Measurements from ENCODE around the gene VCPKMT.

DNA sequence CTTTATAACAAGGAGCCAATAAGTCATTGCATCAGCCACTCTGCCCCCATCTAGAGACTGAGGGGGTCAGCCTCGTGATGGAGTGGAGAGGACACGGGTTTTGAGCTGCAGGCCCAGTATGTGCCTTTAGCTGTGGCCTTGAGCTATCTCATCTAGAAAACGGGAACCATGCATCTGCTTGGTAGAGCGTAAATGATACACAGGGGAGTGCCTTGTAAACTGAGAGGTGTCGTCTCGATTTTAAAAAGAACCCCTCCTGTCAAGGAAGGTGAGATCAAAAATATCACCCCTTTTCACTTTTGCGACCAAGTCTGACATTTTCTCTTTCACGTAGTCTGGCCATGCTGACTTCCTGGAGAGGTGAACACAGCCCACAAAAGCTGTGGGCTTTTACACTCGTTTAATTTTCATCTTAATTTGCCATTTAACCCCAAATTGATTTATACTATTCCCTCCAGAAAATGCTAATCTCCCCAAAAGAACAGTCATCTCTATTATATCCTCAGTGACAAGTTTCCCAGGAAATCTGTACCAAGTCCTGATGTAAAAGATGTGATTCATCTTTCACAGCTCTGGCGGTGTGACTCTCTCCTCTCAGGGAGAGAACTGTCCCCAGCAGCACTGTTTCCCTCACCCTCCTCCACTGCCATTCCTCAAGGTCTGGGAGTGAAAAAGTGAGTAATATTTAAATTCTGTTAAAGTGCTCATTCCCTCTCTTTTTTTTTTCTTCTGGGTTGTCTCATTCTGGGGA lies 30.6 kb downstream of the VCPKMT start:
- TF ChIP-seq, protein P1, sequence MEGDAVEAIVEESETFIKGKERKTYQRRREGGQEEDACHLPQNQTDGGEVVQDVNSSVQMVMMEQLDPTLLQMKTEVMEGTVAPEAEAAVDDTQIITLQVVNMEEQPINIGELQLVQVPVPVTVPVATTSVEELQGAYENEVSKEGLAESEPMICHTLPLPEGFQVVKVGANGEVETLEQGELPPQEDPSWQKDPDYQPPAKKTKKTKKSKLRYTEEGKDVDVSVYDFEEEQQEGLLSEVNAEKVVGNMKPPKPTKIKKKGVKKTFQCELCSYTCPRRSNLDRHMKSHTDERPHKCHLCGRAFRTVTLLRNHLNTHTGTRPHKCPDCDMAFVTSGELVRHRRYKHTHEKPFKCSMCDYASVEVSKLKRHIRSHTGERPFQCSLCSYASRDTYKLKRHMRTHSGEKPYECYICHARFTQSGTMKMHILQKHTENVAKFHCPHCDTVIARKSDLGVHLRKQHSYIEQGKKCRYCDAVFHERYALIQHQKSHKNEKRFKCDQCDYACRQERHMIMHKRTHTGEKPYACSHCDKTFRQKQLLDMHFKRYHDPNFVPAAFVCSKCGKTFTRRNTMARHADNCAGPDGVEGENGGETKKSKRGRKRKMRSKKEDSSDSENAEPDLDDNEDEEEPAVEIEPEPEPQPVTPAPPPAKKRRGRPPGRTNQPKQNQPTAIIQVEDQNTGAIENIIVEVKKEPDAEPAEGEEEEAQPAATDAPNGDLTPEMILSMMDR (IDR thresholded peaks at IDR 0.05; ENCODE audit: poor library complexity, severe bottlenecking) = no peak
- TF ChIP-seq POLR2AphosphoS5 (IDR thresholded peaks at IDR 0.05) (no peak), EZH2 (IDR thresholded peaks at IDR 0.05; ENCODE audit: borderline replicate concordance, insufficient read depth, low read length, poor library complexity, severe bottlenecking) (no peak), EP300 (conservative IDR thresholded peaks at IDR 0.05; ENCODE audit: poor library complexity, severe bottlenecking) (no peak), TAF1 (IDR thresholded peaks at IDR 0.05; ENCODE audit: low read depth) (no peak)
